EL (cell line): ENCODE measurements around the gene PELI1.
"Not testable (repeated sequence)": the region's sequence is repeated elsewhere in the genome, so short reads cannot be mapped to it uniquely, and the experiment has no call there.

ENCODE experiments used
- DNase-seq: peaks from one replicate; pipeline ENCODE4 v3.0.0-alpha.2; 2016

Gene PELI1

DNA sequence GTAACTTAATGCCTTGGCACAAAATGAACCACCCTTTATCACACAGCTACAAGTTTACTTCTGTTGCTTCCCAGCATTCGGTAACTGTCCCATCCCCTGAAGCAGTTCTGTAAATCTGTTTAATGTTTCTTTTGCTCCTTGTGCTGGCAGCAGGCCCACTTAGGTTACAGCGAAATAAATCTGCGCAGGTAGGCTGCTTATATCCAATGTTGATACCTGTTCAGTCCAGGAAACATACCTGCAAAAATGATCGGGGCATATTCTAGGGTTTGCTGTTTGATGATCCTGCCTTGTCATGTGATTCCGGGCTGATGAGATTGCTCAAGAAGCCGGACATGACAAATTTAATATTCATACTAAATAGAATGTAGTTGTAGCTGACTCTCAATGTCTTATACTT is 23.3 kb downstream of the PELI1 start:
- DNase-seq = no peak

DNA sequence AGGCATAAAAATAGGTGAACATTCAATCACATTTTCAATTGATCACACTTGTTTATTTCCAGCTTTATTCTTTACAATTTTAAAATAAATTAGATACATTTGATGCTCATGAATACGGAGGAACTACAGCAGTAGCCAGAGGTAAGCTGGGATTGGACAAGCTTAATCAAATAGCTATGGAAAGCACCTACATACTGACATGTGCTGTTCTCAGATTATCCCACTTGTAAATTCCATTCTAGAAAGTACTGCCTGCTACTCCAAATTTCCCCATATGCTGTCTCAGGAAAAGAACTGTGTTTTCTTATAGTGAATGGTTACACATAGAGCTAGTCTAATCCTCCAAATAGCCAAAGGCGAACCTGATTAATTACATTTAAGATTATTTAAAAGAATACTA is 24.2 kb downstream of the PELI1 start:
- no peak for DNase-seq

DNA sequence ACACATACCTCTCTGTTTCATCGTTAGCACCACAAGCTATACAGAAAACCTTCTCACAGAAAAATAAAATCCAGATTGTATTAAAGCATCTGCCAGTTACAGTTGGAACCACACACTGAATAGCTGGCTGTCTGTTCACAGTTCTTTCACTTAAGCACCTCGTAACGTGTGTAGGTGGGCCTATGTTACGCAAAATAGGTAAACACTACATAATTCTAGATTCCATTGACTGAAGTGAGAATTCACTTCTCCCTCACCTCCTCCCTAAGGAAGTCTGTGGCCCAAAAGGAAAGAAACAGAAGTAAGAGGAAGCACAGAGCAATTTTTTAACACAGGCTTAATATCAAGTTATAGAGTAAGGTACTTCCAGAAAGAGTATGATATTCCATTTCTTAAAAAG is 24.9 kb downstream of the PELI1 start:
- no peak for DNase-seq

DNA sequence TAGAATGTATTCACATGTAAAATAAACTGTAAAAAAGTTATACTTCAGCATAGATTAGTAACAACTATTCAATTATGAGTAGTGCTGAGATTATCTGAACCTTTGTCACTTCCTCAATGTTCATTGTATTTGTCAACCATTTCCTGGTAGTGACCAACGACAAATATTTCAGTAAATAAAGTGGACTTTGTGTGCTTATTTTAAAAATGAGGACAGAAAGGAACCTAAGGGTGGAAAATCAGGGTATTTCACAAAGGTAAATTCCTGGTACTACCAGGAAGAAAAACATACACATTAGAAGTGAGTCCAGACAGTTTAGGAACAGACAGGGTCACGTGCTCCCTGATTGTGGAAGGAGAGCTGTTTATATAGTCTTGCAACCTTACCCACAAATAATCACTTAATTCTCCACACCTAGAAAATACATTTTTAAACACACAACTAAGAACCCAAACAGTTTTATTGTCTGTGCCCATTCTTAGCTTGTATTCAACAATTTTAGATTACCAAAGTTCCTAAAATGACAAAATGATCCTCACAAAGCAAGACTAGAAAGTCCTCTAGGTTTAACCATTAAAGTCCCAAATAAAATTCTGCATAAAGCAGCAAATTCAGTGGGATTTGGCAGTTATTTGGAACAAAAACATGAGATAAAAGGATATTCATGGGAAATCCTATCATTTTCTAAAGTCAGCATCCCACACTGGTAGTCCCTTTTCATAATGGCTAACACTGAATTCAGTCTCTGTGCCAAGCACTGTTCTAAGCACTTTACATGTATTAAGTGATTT is 28.2 kb downstream of the PELI1 start:
- no peak for DNase-seq

DNA sequence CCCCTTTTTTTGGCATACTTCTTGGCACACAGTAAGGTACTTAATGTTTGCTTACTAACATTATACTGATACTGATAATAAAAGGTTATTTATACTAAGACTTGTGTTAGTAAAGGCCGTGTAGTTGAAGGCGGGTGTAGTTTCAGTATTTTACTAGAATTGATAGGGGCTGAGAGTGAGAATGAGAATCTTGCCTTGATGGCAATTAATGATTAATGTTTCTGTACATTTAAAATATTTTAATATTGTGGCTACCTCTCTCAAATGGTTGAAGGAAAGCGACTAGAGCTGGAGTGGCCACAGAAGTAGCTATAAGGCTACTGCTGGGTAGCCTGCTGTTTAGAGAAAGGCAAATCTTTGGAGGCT is 29.3 kb downstream of the PELI1 start:
- DNase-seq = no peak

DNA sequence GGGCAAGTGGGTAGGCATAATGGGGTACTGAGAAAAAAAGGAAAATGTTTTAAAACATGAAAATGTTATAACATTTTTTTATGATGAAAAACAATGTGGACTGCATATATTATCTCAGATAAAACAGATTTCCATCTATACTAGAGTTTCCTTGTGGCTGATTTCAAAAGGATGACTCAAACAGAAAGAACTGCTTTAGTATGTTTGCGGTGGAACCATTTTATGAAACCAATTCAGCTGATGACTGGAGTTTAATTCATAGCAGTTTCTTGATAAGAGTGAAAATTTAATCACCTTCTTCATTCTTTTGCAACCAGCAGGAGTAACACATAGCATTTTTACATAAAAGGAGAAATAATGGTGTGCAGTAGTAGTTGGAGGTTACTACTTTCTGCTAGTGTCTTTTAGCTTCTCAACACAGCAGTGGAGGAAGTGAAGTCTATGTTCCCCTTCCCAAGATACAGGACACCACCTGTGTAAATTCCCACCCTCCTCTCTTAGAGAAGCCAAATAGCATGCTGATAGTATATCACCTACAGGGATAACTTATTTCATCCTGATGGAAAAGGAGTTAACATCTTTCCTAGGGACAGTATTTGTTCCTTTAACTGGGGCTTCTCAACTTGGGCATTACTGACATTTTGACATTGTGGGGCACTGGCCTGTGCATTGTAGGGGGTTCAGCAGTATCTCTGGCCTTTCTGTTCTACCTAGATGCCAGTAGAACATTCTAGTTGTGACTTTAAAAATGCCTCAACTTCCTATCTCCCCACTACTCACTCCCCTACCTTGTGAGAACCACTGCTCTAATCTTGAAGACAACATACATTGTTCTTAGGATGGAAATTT is 29.9 kb downstream of the PELI1 start:
- peak; percentile 68 for DNase-seq

DNA sequence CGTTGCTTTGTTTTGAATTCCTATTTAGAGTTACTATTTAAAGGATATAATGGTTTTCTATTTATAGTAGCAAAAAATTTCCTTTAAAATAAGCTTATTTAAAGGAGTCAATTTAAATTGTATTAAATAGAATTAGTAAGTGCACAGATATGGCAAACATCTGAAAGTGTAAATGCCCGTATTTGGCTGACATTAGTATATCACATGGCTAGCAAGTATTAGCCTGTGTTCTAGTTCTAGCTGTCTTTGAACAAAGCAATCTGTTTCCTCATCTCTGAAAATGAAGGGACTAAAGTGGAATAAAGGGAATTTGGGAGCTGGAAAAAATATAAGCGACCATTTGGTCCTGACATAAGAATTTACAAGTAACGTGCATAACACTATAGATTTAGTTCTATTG is 32.2 kb downstream of the PELI1 start:
- no peak for DNase-seq

DNA sequence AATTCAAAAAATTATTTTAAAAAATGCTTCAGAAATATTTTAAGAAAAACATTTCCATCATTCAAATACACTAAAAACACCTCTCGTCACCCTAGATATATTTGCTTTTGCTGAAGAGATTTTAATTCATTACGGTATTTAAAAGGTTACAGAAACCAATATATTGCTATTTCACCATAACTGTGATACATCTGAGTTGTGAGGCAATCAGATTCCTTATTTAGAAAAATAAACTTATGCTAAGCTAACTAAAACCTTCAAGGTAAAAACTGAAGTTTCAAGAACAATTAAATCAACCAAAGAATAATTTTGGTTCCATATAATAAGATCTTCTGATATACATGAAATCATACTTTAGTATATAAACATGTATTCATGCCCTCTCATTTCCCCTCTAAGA is 32.8 kb downstream of the PELI1 start:
- DNase-seq = no peak

DNA sequence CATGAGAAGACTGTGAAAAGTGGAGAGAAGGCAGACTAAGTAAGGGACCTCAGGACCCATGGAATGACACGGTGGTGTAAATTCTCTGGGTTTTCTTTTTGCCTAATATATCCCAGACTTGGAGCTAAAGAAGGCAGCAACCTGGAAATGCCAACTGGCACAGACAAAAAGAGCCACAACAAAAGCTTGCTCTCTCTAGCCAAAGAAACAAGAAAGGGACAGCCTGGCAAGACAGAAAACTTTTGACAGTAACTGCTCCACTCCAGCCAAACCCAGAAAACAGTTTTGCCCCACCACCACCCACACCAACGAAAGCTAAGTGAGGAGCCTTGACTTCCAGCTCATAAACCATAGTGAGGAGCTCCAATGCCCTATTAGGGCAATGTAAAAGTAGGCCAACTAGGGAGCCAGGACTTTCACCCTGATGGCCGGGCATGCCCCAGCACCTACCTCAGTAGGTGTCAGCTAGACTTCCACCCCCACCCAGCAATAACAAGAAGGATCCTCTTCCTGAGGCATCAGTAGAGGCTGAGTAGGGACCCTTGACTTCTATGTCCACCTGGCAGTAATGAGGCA is 35.5 kb downstream of the PELI1 start:
- DNase-seq = no peak

DNA sequence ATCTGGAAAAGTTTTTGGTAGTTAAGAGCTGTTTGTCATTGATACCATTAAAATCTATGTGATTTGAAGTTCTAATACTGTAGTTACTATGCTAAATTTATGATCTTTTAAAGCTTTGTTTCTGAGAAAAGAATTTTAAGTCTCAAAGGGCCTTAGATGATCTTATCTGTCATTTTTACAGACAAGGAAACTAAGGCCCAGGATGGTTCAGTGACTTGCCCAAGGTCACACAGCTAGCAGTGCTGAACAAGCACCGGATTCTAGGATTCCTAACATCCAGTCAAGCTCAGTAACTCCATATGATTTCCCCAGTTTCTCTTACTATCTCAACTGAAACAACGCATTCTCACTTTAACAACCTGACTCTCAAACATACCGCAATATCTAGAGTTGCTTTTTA is 37.7 kb downstream of the PELI1 start:
- no peak for DNase-seq

DNA sequence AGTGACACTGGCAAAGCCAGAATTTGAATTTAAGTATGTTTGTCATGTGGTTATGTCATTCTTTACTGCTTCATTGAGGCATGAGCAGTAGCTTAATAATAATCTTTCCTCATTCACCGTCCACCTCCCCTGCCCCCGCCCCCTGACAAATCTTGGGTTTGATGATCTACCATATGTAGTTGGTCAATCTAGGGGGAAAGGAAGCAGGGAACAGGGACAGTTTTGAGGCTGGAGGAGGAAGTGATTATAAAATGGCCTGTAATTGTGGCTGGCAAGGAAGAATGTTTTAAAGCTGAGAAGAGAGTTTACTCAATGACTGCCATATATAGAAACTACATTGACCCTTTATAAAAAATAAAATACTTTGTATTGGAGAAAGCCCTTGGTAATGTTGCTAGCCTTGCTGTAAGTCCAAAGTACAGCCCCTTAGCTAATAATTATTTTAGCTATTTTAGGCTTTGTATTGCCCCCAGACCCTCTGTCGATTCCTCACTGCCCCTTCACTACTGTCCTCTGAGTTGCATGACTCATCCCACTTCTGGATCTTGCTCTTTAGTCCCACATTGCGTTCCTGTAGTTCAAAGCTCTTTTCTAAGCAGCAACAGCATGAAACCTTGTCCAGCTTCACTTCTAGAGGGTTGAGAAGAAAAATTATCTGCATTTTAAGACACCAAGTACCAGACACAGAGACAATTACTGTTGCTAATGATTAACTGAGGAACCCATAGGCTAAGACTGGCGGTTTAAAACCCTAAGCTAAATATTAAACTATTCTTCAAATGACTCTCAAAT is 38.4 kb downstream of the PELI1 start:
- DNase-seq = no peak

DNA sequence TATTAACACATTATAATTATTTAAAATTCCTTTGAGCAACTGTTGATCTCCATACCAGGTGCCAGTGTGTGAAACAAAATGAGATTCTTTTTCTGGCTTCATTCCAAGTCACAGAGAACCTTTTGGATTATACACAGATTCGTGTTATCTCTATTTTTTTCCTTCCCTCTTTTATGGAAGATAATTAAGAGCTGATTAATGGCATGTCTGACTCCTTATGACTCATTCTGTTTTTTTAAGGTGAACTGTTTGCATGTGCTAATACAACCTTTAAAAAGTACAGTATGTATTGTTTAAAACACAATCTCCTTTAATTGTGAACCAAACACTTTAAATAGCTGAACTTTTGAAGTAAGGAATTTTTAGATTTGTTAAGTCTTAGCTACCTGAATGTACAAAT is 39.3 kb downstream of the PELI1 start:
- no peak for DNase-seq

DNA sequence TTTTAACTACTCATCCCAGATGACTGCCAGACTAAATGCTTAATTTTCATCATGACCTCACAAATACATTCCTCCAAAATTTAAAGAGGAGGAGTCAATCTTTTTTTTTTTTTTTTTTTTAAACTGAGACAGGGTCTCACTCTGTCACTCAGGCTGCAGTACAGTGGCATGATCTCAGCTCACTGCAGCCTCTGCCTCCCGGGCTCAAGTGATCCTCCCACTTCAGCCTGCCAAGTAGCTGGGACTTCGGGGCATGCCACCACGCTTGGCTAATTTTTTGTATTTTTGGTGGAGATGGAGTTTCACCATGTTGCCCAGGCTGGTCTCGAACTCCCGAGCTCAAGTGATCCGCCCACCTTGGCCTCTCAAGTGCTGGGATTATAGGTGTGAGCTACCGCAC is 41.5 kb downstream of the PELI1 start:
- DNase-seq = not testable (repeated sequence)

DNA sequence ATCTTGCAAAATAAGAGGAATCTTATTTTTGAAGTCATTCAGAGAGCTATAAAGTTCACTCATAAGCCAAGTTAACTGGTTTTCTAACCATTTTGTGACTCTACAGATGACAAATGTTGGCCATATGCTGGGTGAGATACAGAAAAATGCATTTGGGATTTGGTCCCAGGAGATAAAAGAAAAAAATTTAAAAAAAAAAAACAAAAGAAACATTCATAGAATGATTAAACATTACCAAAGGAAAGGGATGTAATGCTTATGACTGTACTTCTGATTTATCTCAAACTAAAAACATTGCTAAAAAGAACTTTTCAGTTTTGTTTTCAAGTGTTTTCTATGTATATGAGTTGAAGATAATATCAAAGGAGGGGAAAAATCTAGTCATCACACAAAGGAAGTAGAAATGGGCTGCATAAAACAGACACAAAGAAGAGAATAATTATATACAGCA is 43.1 kb downstream of the PELI1 start:
- DNase-seq = no peak

DNA sequence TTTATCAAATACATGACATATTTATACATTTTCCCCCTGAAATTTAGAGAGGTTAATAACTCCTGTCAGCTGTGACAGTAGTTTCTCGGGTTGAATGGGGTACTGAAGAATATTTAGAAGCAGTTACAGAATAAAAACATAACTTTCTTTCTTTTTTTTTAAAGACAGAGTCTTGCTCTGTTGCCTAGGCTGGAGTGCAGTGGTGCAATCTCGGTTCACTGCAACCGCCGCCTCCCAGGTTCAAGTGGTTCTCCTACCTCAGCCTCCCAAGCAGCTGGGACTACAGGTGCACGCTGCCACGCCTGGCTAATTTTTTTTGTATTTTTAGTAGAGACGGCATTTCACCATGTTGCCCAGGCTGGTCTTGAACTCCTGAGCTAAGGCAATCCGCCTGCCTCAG is 43.6 kb downstream of the PELI1 start:
- not testable (repeated sequence) for DNase-seq

DNA sequence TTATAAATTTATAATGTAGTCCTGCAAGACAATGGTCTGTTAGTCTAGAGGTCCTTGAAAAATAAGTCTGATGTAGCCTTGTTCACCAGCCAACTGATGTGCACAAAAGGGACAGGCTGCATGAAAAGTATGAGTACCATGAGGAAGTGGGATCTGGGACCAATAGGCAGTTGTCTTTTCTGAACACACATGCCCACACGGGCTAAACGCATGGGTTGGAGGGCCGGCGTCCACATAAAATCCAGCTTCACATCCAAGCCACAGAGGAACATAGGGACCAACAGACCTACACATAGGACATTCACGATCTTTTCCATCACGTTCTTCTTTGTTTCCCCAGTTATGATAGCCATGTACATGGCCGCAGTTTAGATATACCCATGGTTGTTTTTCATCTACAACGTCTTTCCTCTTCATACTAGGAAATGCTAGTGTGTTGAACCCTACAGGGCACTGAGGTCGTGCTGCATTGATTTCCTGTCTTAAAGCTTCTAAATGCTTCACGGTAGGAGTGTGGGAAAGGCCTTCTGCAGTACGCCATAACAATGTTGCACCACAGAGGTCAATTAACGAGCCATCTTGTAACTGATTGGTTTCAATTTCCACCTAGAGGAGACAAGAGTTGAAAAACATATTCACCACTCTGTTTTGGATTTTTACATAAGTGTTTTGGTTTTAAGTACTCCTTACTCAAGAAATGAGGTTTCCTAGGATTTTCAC is 49.4 kb downstream of the PELI1 start:
- DNase-seq = no peak

DNA sequence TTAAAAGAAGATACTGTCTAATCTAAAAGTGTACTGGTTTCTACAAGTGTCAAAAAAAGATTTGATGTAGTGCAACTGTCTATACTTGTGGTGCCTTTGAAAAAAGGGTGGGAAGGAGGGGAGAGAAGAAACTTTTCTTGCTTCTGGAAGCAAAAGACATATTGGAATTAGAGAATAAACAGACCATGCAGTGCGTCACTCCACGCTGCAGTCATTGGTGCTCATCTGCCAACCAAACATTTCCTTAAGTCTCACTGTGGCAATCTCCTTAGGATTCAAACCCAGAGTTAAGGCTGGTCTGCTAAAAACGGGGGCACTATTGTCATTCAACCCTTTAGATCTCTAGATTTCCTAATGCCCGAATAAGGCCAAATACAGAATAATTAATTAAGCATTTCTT is 50.9 kb downstream of the PELI1 start:
- no peak for DNase-seq

DNA sequence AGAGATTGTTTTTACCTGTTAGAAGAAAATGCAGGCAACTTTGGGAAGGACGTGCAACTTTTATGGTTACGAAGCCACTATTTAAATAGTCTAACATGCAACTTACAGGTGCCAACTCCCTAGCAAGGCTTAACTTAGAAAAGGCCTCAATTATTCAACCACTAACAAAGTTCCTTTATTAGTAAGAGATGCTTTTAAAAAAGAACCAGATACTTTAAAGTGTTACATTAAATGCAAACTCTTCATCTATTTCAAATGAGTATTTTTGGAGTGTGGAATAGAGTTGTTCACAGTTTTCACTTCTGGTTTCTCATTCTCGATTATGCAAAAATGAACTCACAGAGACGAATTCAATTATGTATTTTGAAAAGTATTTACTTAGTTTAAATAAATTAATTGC is 51.7 kb downstream of the PELI1 start:
- no peak for DNase-seq

DNA sequence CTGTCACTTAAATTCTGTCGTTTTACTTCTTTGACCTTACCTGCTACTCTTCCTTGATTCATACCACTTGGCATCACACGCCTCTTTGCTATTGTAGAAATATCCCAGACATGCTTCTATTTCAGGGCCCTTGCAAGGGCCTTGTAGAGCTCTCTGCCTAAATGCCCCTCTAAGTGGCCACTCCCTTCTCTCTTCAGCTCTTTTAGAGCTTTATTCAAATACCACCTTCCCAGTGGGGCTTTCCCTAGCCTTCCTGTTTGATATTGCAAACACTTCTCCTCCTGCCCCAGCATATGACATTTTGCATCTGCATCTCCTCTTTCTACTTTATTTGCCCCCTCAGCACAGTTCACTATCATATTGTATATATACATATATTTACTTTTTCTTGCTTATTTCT is 54.0 kb downstream of the PELI1 start:
- no peak for DNase-seq

DNA sequence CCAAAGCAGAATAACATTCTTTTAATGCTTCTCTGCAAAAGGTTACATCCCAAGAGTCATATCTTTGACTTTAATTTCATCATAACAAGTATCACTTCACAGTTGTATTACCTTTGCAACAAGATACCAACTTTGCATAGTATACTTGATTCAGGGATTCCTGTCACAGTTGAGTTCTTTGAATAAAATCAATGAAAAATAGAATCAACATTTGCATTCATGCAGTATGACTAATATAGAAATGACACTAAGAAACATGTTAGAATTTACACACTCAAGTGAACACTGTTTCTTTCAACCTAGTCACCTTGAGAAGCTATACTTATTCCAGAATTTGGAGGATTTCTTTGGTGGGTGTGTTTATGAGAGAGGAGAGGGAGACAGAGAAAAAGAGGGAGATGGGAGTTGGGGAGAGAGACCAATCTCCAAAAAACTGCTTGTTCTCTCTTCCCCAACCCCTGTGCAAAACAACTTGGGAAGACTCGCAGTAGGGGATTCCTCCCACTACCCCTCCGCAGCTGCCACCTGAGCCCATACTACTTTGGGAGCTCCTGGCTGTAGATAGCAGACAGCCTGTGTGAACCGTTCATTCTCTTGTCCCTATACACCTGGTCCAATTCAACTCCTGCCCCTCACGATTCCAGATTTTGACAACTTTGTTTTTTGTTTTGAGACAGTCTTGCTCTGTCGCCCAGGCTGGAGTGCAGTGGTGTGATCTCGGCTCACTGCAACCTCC is 57.7 kb downstream of the PELI1 start:
- DNase-seq = no peak

DNA sequence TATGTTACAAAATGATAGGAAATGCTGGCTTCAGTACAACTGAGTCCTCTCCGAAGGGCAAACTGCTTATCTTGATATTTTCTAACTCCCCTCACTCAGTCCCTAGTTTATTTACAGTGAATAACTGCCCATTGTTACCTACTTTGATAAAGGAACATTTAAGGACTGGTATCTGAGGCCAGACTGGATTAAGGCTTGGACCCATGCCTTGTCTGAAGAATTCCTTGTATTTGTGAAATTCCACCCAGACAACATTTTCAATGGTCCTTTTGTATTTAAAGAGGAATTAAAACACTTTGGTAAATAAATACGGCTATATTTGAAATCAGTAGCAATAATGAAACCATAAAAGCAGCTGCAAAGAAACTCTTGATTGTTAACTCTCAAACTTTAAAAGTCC is 58.3 kb downstream of the PELI1 start:
- no peak for DNase-seq

DNA sequence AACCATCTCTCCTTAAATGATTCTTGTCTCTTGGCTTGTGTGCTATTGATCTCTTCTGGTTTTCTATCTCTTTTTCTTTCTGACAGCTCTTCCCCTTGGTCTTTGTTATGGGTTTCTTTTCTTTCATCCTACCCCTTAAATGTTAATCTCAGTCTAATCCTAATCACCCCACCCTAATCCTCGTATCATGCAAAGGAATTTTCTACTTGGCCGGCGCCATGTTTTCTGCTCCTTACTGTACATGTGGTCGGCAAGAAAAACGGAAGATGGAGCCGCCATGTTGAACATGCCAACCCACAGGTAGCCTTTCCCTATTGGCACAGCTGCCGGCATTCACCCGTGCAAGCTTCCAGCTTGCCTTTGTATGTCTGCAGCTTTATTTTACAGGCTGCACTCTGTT is 63.2 kb downstream of the PELI1 start:
- DNase-seq = no peak
